SJSA1 (cell line): Measurements from ENCODE around the gene R3HDML. TPM values are rescaled to one million over a fixed set of nuclear protein-coding genes. Genes with fewer than 3 reads are reported as not detected.

Experiments used
- DNase-seq, 2 experiments: peaks; one replicate each; pipeline ENCODE4 v3.0.0-alpha.2; 2015 to 2020; ENCODE audit warnings: low spot score in 2 of 2, low read depth in 1 of 2
- H3K27ac ChIP-seq: fragments of 250-450 bp; sonication (Bioruptor Pico); 2 replicates; pipeline ENCODE4 v1.5.1; 2020; ENCODE audit warnings: mild to moderate bottlenecking, moderate library complexity
- H3K27me3 ChIP-seq: fragments of 250-450 bp; sonication (Bioruptor Pico); replicated peaks from 2 replicates; pipeline ENCODE4 v1.5.1; 2020; ENCODE audit warnings: mild to moderate bottlenecking, moderate library complexity
- H3K36me3 ChIP-seq: fragments of 250-450 bp; sonication (Bioruptor Pico); 2 replicates; pipeline ENCODE4 v1.5.1; 2020; ENCODE audit warnings: mild to moderate bottlenecking
- H3K4me1 ChIP-seq: fragments of 250-450 bp; sonication (Bioruptor Pico); replicated peaks from 2 replicates; pipeline ENCODE4 v1.6.1; 2021; ENCODE audit warnings: mild to moderate bottlenecking
- H3K4me3 ChIP-seq: fragments of 250-450 bp; sonication (Bioruptor Pico); 2 replicates; pipeline ENCODE4 v1.5.1; 2020; ENCODE audit warnings: mild to moderate bottlenecking
- H3K9me3 ChIP-seq: fragments of 250-450 bp; sonication (Bioruptor Pico); replicated peaks from 2 replicates; pipeline ENCODE4 v1.5.1; 2020; ENCODE audit warnings: mild to moderate bottlenecking
- total RNA-seq: library from RNA; depleted of rRNA; stranded (reverse); fragments of >200 nt; shearing (Covaris generic); gene quantifications from 2 replicates; pipeline ENCODE4 v1.2.3, GENCODE V29; 2014

R3HDML gene
- total RNA-seq, 1 experiment from 2014 or later, result not detected

DNA sequence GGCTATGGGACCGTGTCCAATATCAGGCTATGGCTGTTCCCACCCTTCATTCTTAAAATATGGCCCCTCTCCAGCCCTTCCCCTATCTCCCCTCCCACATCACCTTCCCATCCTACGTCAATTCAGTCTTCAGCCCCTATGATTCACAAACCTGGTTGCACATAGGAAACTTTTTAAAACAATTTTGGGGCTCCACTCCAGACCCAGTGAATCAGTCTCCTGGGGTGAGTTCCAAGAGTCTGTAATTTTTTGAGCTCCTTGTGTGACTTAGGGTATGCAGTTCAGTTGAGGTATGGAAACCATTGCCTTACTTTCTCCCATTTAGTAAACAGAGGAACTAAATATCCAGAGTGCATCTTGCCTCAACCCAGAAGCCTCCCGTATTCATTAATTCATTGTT lies 24.2 kb downstream of the R3HDML start:
- DNase-seq, result no peak
- H3K4me3 ChIP-seq, result no peak overlapping the region

DNA sequence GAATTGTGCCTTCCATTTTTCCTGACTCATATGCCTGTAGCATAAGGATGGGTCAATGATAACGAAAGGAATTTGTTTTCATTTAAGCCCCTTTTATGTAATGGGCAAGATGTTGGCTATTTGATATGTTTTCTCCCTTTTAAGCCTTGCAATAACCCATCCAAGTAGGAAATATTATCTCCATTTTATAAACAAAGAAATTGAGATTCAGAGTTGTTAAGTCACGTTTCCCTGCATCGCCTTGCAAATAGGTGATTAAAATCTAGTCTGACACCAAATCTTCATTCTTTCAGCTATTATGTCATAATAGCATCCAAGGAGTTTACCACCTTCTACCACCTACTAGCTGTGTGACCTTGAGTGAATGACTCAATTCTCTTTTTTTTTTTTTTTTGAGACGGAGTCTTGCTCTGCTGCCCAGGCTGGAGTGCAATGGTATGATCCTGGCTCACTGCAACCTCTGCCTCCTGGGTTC lies 25.7 kb downstream of the R3HDML start:
- Histone ChIP-seq H3K27me3 (0 out of 2 replicates have a peak, but pooled peaks cover 2% of the 10 kb centered on the region), H3K4me3 (no peak overlapping the region), H3K4me1 (no peaks in the 10 kb centered on the region), H3K9me3 (no peaks in the 10 kb centered on the region), H3K27ac (no peak overlapping the region), H3K36me3 (no peaks in the 10 kb centered on the region)
- no peak for DNase-seq

More for the DNA sequence above, 24.2 kb downstream of the R3HDML start:
- Histone ChIP-seq H3K4me1 (no peaks in the 10 kb centered on the region), H3K9me3 (no peaks in the 10 kb centered on the region), H3K27ac (no peak overlapping the region), H3K27me3 (0 out of 2 replicates have a peak, but pooled peaks cover 4% of the 10 kb centered on the region), H3K36me3 (no peaks in the 10 kb centered on the region)

DNA sequence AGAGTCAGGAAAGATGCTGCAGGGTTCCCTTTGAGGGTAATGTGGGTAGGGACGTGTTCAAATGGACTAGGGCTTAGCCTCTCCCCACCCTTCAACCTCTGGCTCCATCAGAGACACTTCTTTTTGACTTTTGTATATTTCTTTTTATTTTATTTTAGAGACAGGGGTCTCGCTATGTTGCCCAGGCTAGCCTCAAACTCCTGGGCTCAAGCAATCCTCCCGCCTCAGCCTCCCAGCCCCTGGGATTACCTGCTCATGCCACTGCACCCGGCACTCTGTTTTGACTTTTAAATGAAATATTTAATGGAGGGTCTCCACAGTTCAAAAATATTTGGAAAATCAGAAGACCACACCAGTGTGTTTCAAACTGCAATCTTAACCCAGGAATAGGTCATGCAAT lies 27.2 kb downstream of the R3HDML start:
- H3K4me1 ChIP-seq, result no peaks in the 10 kb centered on the region

DNA sequence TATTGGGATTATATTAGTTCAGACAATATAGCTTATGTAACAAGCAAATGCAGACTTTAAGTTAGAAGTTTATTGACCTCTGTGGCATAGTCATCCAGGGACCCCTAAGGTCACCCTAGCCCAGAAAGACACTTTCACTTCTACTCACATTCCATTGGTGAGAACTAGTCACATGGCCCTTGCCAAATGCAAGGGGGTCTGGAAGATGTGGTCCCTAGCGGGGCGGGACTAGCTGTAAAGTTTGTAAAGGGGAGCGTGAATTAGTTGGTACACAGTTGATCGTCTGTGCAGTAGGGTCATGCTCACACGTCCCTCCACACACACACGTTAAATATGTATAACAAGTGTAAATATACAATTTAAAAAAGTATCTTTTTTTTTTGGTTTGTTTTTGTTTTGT lies 27.9 kb downstream of the R3HDML start:
- DNase-seq, result no peak
- no peaks in the 10 kb centered on the region for H3K9me3 ChIP-seq
- H3K27ac ChIP-seq, result no peak overlapping the region
- no peaks in the 10 kb centered on the region for H3K27me3 ChIP-seq
- no peaks in the 10 kb centered on the region for H3K36me3 ChIP-seq
- no peak overlapping the region for H3K4me3 ChIP-seq
- H3K4me1 ChIP-seq, result no peaks in the 10 kb centered on the region

More for the DNA sequence above, 27.2 kb downstream of the R3HDML start:
- DNase-seq, result no peak
- no peak overlapping the region for H3K27ac ChIP-seq
- no peaks in the 10 kb centered on the region for H3K27me3 ChIP-seq
- no peaks in the 10 kb centered on the region for H3K9me3 ChIP-seq
- no peaks in the 10 kb centered on the region for H3K36me3 ChIP-seq
- no peak overlapping the region for H3K4me3 ChIP-seq

DNA sequence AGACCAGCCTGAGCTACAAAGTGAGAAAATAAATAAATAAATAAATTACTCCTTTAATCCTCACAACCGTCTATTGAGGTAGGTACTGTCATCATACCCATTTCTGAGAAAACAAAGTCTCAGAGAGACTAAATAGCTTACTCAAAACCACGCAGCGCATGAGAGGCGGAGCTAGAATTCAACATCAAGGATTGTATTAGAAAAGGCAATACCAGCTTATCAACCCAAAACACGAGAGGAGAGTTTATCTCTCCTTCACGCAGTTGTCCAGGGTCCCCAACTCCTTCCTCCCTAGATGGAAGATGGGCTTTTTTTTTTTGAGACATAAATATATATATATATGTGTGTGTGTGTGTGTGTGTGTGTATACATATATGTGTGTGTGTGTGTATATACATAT lies 30.9 kb downstream of the R3HDML start:
- no peak overlapping the region for H3K27ac ChIP-seq
- H3K4me3 ChIP-seq, result no peak overlapping the region
- no peaks in the 10 kb centered on the region for H3K36me3 ChIP-seq
- H3K4me1 ChIP-seq, result no peaks in the 10 kb centered on the region
- no peaks in the 10 kb centered on the region for H3K27me3 ChIP-seq
- no peaks in the 10 kb centered on the region for H3K9me3 ChIP-seq
- DNase-seq, result no peak

DNA sequence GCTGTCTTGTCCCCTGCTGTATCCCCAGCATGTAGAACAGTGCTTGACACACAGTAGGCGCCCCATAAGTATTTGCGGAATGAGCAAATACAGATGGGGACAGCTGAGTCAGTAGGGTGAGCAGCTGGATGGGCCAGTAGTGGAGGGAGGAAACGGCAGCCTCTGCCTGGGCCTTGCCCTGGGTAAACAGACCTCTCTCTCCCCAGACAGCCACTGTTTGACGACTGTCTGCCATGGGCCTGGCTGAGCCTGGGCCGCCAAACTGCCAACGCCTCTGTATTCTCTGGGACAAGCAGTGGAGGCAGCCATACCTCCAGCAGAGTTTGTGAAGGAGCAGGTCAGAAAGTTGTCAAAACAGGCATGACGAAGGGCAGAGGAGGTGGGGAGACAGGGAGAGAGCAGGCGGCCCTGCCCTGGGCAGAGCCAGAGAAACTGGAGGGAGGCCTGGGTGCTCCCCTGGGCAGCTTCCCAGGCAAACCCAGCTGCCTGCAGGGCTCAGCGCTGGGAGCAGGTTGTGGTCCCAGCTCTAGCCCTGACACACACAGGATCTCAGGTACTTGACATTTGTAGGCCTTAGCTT lies 33.9 kb downstream of the R3HDML start:
- Histone ChIP-seq H3K27ac (no peak overlapping the region), H3K4me1 (no peaks in the 10 kb centered on the region), H3K36me3 (no peaks in the 10 kb centered on the region), H3K9me3 (no peaks in the 10 kb centered on the region), H3K27me3 (peaks cover 4% of the 10 kb centered on the region; the same call in 1 of the 2 replicates), H3K4me3 (no peak overlapping the region)
- no peak for DNase-seq

DNA sequence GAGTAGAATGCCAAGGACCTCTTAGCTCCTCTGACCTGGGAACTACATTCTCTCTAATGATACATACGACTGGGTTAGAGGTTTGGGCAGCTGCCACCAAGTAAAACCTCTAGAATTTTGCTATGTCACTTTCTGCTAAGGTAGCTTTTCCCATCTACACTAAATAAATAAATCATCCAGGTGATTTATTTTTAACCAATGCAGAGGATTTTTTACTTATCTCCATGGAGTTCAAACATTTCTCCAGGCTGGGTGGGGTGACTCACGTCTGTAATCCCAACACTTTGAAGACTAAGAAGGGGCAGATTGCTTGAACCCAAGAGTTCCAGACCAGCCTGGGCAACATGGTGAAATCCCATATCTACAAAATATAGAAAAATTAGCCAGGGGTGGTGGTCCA lies 45.8 kb downstream of the R3HDML start:
- Histone ChIP-seq H3K27ac (no peak overlapping the region), H3K36me3 (no peaks in the 10 kb centered on the region), H3K4me1 (no peaks in the 10 kb centered on the region), H3K9me3 (no peaks in the 10 kb centered on the region), H3K4me3 (no peak overlapping the region), H3K27me3 (peaks cover 12% of the 10 kb centered on the region)
- no peak for DNase-seq

DNA sequence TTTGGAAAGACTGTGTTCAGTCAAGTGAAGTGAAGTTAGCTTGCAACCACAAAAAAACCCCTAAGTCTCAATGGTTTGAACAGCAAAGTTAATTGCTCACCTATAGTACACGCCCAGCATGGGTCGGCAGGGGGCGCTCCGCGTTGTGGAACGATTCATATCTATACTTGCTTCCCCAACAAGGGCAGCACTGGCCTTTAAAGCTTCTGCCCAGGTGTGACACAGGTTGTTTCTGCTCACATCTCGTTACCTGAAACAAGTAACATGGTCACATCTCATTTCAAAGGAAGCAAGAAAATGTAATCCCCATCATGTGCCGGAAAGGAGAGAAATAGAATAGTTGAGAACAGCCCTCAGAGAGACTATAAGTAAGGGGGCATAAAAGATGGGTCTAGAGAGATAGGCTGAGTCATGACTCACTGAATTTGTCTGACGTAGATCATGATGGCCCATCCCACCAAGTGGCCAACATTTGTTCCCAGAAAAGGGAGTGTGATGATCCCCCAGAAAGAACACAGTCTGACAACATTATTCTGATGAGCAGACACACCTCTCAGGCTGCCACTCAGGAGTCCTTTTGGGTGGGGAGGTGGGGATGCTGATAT lies 47.7 kb downstream of the R3HDML start:
- peak; percentile 49 to 78 for DNase-seq
- Histone ChIP-seq H3K27me3 (peaks cover 4% of the 10 kb centered on the region; the same call in 1 of the 2 replicates), H3K4me3 (no peak overlapping the region), H3K4me1 (peaks cover 5% of the 10 kb centered on the region; the same call in 1 of the 2 replicates), H3K27ac (no peak overlapping the region), H3K36me3 (no peaks in the 10 kb centered on the region), H3K9me3 (no peaks in the 10 kb centered on the region)

DNA sequence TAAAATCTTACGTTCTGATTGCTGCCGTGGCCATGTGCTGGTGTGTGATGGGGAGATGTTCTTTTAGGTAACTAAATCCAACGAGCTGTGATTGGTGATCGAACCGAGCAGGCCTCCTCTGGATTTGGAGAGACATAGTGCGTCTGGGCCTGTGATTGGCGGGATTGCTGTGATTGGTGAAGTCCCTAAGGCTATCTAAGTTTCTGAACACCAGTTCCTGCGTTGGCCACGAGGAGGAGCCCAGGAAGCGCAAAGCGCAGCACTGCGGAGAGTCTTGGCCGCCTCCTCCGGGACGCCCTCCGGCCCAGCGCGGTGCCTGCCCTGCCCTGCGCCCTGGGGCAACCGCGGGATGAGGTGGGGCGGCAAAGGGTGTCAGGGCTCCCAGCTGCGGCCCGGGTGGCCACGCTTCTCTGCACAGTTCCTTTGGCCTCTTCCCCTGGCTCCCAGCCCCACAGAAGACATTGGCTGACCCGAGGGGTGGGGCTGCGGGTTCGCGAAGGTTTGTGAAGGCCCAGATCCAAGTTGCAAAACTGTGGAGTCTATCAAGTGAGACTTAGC lies 51.7 kb downstream of the R3HDML start:
- Histone ChIP-seq H3K4me1 (peaks cover 5% of the 10 kb centered on the region; the same call in 1 of the 2 replicates), H3K27me3 (no peaks in the 10 kb centered on the region)
- peak; percentile 46 to 68 for DNase-seq

DNA sequence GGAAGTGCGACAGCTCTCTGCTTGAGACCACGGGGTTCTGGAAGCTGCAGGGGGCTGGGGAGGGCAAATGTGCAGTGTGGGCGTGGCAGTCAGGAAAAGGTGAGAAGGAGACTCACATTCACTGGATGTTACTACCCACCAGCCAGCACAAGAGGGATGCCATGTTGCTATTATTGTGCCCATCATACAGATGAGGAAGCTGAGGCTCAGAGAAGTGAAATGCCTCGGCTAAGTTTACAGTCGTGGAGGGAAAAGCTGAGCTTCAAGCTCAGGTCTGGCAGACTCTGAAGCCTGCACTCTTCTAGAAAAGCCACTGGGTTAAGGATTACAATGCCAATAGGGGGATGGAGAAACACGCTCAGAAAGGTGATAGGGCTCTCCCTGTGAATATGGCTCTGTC lies 53.0 kb downstream of the R3HDML start:
- Histone ChIP-seq H3K27ac (no peak overlapping the region), H3K9me3 (no peaks in the 10 kb centered on the region), H3K4me3 (no peak overlapping the region), H3K27me3 (no peaks in the 10 kb centered on the region), H3K4me1 (peaks cover 5% of the 10 kb centered on the region; the same call in 1 of the 2 replicates), H3K36me3 (no peaks in the 10 kb centered on the region)
- DNase-seq, result no peak

More for the DNA sequence above, 51.7 kb downstream of the R3HDML start:
- no peaks in the 10 kb centered on the region for H3K9me3 ChIP-seq
- H3K36me3 ChIP-seq, result no peaks in the 10 kb centered on the region
- no peak overlapping the region for H3K4me3 ChIP-seq
- no peak overlapping the region for H3K27ac ChIP-seq

DNA sequence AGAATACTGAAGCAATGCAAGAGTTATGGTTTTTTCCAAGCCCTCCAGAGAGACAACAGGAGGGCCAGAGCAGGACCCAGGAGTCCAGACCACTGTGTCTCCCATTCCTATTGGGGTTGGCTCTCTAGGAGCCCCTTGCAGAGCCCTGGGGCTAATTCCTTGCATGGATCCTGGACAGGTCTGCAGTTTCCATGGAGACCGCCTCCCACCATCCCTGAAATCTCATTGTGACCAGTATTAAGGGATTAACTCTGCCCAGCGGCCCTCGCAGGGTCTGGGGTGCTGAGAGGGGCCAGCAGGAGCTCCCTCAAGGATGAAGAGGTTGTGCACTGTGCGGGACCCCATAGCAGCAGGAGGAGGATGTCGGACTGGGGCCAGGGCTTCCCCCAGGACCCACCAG lies 53.4 kb downstream of the R3HDML start:
- Histone ChIP-seq H3K4me1 (peaks cover 5% of the 10 kb centered on the region; the same call in 1 of the 2 replicates), H3K4me3 (no peak overlapping the region)

DNA sequence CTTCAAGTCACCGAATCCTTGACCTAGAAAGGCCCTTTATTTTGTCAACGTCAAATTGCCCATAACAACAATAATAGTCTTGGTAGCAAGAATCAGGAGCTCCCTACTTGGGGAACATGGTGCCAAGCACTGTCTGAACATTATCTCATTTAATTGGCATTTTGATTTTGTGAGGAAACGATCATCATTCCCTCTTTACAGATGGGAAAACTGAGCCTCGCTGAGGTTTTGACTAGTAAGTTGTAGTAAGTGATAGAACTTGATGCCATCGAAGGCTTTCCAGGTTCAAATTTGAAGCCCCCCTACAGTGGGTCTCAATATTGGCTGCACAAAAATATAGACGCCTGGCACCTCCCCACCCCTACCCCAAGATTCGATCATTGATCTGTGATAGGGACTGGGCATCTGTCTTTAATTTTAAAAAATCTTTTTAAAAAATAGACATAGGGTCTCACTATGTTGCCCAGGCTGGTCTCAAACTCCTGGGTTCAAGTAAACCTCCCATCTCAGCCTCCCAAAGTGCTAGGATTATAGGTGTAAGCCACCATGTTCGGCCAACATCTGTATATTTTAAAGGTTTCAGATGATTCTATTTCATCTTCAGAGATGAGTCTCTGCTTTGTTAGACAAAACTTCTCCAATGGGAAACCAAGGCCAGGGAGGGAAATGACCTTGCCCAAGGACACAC lies 55.4 kb downstream of the R3HDML start:
- H3K4me1 ChIP-seq, result peaks cover 5% of the 10 kb centered on the region; the same call in 1 of the 2 replicates
- no peaks in the 10 kb centered on the region for H3K27me3 ChIP-seq
- H3K27ac ChIP-seq, result no peak overlapping the region
- H3K9me3 ChIP-seq, result no peaks in the 10 kb centered on the region
- no peak for DNase-seq
- H3K4me3 ChIP-seq, result no peak overlapping the region
- no peaks in the 10 kb centered on the region for H3K36me3 ChIP-seq

More for the DNA sequence above, 53.4 kb downstream of the R3HDML start:
- no peaks in the 10 kb centered on the region for H3K36me3 ChIP-seq
- H3K27ac ChIP-seq, result no peak overlapping the region
- DNase-seq, result no peak
- H3K27me3 ChIP-seq, result no peaks in the 10 kb centered on the region
- H3K9me3 ChIP-seq, result no peaks in the 10 kb centered on the region

DNA sequence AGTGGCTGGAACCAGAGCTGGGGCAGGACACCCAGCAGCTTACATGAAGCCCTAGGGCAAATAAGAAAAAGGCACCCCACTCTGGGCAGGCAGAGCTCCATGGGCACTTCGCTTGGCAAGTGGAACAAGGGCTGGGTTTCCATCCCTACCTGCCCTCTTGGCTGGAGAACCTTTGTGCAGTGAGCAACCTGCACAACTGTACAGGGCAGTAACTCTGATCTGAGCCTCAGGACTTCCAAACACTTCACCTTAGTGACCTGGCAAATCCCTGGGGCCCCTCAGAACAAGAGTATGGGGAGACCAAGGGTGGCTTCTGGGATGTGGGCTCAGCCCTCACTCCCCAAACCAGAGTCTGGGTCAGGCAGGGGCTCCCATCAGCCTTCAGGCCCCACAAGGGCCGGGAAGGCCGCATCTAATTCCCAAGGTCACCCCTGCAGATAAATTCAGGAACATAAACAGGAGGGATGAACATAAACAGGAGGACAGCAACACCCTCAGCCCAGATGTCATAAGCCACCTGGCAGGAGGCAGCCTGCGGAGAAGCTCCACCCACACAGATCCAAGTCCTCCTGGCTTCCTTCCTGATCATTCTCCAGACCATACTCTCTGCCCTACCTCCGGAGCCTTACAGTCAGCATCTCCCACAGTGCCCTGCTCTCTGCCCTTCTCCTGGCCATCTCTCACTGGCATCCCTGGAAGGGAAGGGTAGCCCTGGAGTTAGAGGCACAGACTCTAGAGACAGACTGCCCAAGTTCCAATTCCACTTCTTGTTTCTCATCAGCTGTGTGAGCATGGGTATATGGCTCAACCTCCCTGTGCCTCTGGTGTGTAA lies 56.1 kb downstream of the R3HDML start:
- Histone ChIP-seq H3K9me3 (no peaks in the 10 kb centered on the region), H3K4me3 (no peak overlapping the region), H3K27me3 (no peaks in the 10 kb centered on the region), H3K36me3 (no peaks in the 10 kb centered on the region), H3K4me1 (peaks cover 7% of the 10 kb centered on the region), H3K27ac (no peak overlapping the region)
- no peak for DNase-seq
